K562 (cell line): Measurements from ENCODE around the gene HSFX3. TPM values are rescaled to one million over a fixed set of nuclear protein-coding genes. Genes with fewer than 3 reads are reported as not detected.

ENCODE experiments used
- ARID1B ChIP-seq: fragments of 450-650 bp; IDR thresholded peaks from 2 replicates; pipeline ENCODE4 v1.6.1; 2016; ENCODE audit warnings: antibody characterized with exemption, mild to moderate bottlenecking, inconsistent platforms
- BCLAF1 ChIP-seq, 2 experiments: fragments of 450-650 bp in 1 of 2; IDR thresholded peaks; 2 replicates each; pipeline ENCODE4 v1.6.1; 2011 to 2017; ENCODE audit warnings: low read depth in 2 of 2, antibody characterized with exemption in 1 of 2, borderline replicate concordance in 1 of 2, low read length in 1 of 2, mild to moderate bottlenecking in 1 of 2, mixed read lengths in 1 of 2; ENCODE audit not compliant: control insufficient read depth in 1 of 2
- BCOR ChIP-seq: fragments of 450-650 bp; IDR thresholded peaks from 2 replicates; pipeline ENCODE4 v1.6.1; 2016
- C11orf30 ChIP-seq: fragments of 450-650 bp; IDR thresholded peaks from 2 replicates; pipeline ENCODE4 v1.6.1; 2016; ENCODE audit warnings: low read depth, mild to moderate bottlenecking
- EP300 ChIP-seq: IDR thresholded peaks from 2 replicates; pipeline ENCODE4 v1.6.1; 2012; ENCODE audit warnings: low read length, improper control_type of control experiment
- FOSL1 ChIP-seq: fragments of 200-800 bp; sonication (Bioruptor generic); conservative IDR thresholded peaks from 2 replicates; pipeline ENCODE4 v1.6.1; 2016; ENCODE audit warnings: missing genetic modification characterization, missing compliant biosample characterization
- HINFP ChIP-seq: fragments of 450-650 bp; conservative IDR thresholded peaks from 2 replicates; pipeline ENCODE4 v1.6.1; 2016; ENCODE audit warnings: missing genetic modification characterization, low read depth, mild to moderate bottlenecking, control low read depth, missing compliant biosample characterization
- IRF9 ChIP-seq: fragments of 450-650 bp; IDR thresholded peaks from 2 replicates; pipeline ENCODE4 v1.6.1; 2016; ENCODE audit warnings: missing biosample characterization, missing genetic modification characterization
- MLLT1 ChIP-seq, 2 experiments: fragments of 450-650 bp; IDR thresholded peaks; 2 replicates each; pipeline ENCODE4 v1.6.1; 2016
- NCOR1 ChIP-seq: fragments of 450-650 bp; IDR thresholded peaks from 2 replicates; pipeline ENCODE4 v1.6.1; 2016; ENCODE audit warnings: mild to moderate bottlenecking, moderate library complexity
- NFRKB ChIP-seq: fragments of 450-650 bp; IDR thresholded peaks from 2 replicates; pipeline ENCODE4 v1.6.1; 2016; ENCODE audit warnings: low read depth
- RCOR1 ChIP-seq, 2 experiments: IDR thresholded peaks; 2 replicates each; pipeline ENCODE4 v1.6.1; 2012; ENCODE audit warnings: low read depth in 2 of 2, low read length in 2 of 2, borderline replicate concordance in 1 of 2, improper control_type of control experiment in 1 of 2
- RREB1 ChIP-seq: fragments of 250-450 bp; sonication (Bioruptor Pico); IDR thresholded peaks from 2 replicates; pipeline ENCODE4 v1.4.0; 2020
- polyA plus RNA-seq, 8 experiments: library from polyadenylated mRNA; depleted of rRNA in 4 of 8; stranded (reverse) in 5 of 8; unstranded in 3 of 8; fragments of >200 nt; fragmentation: Nextera tagmentation in 2 of 8; fragmentation: Illumina TruSeq in 1 of 8; extraction: Ambion mirVana in 2 of 8; extraction: Trizol in 1 of 8; gene quantifications; 2 replicates each; pipeline versions ENCODE4 v1.2.1 to v1.2.3, GENCODE V29; 2011 to 2014; ENCODE audit warnings: inconsistent platforms in 1 of 8, missing spikeins in 1 of 8
- total RNA-seq, 7 experiments: library from RNA; depleted of rRNA in 6 of 7; stranded (reverse); fragments of >200 nt in 6 of 7; fragmentation: Illumina TruSeq in 2 of 7; extraction: Trizol in 2 of 7; gene quantifications; 2 replicates each; pipeline versions ENCODE4 v1.2.1 to v1.2.3, GENCODE V29; 2011 to 2021; ENCODE audit warnings: low replicate concordance in 1 of 7

HSFX3 gene
- total and polyA plus RNA-seq, 9 of the 15 experiments (the other 6 are each of a cell fraction or from before 2014, with no cell fraction given): 0.08 to 0.10 TPM; not detected in 7

- TF ChIP-seq BCLAF1 (IDR thresholded peaks at IDR 0.05; ENCODE audit: borderline replicate concordance in 1 of 2, control insufficient read depth in 1 of 2, low read depth in 2 of 2, low read length in 1 of 2): peak in 1 of 2 experiments; percentile 28; a peak in 1 of 4 replicates
- no peak for TF ChIP-seq IRF9 (tag)
- peak in 1 of 2 experiments; percentile 71; a peak in 2 of 4 replicates for TF ChIP-seq MLLT1 (IDR thresholded peaks at IDR 0.05)
- no peak for TF ChIP-seq FOSL1 (tag)
- TF ChIP-seq C11orf30: peak; percentile 8; the same call in 1 of the 2 replicates
- TF ChIP-seq BCOR: no peak
- TF ChIP-seq HINFP (tag): peak; percentile 29; the same call in 1 of the 2 replicates
- TF ChIP-seq RCOR1 (IDR thresholded peaks at IDR 0.05; ENCODE audit: borderline replicate concordance in 1 of 2, low read depth in 2 of 2, low read length in 2 of 2): no peak
- no peak for TF ChIP-seq RREB1
- 0 out of 2 replicates have a peak, but pooled peaks have one; percentile 23 for TF ChIP-seq NCOR1
- peak; percentile 20; the same call in 1 of the 2 replicates for TF ChIP-seq ARID1B
- TF ChIP-seq NFRKB: 0 out of 2 replicates have a peak, but pooled peaks have one; percentile 33
- TF ChIP-seq EP300: no peak
Observed at GRCh38 chrX:149504226-149504914, 45.4 kb downstream of the HSFX3 start (continued).
